Glomerular visceral epithelial cell (primary cell): ENCODE results near the gene OR6N1.

Experiments
- DNase-seq: peaks from one replicate; pipeline ENCODE4 v3.0.0-alpha.2; 2016; ENCODE audit errors: extremely low spot score

Gene OR6N1

DNA sequence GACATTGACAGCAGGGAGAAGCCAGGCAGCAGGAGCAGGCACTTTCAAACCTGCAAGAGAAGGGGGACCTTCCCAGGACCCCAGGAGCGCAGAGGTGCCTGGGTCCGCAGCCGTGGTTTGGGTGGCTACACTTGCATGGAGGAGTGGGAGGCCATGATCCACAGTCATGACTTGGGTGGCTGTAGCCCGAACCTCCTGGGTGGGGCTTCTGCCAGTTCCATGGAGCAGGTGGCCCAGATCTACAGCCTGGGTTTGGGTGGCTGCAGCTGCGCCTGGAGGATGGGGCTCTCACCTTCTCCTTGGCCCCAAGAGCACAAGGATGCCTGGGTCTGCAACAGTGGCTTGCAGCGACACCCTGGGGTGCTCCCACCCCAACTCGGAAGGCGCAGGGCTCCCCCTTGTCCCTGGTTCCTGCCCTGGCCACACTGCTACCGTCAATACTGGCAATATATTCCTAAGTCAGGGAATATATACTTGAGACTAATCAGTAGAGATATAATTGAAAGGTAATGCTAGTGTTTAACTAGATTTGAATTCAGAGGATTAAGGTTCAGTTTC lies 19.8 kb downstream of the OR6N1 start:
- no peak for DNase-seq

GRCh38 chr1:158735848-158736247 lies 36.1 kb downstream of the OR6N1 start:
- no peak for DNase-seq

DNA sequence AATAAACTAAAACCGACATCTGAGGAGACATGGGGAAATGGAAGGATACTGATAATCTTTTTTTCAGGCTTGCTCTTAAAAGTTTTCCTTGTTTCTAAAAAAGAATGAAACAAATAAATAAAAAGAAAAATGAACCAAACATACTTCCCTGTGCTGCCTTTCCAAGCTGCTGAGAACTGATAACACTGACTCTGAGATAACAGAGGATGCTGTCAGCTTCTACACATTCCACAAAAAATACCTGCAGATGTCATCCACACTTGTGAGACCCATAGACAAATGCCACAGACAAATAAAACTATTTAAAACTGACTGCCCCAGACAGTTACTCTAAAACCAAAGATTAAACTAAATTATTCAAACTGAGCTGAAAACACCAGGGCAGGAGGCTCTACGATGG lies 39.5 kb downstream of the OR6N1 start:
- DNase-seq = no peak

- DNase-seq = no peak
These were observed 40.3 kb downstream of the OR6N1 start for GRCh38 chr1:158731707-158732106.

DNA sequence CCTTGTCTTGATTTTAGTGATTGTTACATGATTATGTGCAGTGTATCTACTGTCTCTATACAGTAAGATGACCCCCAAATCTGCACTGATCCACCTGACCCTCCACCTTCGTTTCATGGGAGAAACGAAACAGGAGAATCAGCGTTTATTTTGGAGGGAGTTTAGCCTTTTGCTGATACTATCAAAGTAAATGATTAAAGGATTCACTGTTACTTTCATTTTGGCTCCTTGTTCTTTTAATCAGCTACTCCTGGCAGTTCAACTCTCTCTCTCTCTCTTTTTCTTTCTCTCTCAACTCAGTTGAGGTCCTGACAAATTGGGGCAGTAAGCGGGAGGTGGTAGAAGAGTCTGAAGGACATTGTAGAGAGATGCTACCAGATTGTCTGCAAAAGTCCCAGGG lies 41.5 kb downstream of the OR6N1 start:
- DNase-seq = no peak

DNA sequence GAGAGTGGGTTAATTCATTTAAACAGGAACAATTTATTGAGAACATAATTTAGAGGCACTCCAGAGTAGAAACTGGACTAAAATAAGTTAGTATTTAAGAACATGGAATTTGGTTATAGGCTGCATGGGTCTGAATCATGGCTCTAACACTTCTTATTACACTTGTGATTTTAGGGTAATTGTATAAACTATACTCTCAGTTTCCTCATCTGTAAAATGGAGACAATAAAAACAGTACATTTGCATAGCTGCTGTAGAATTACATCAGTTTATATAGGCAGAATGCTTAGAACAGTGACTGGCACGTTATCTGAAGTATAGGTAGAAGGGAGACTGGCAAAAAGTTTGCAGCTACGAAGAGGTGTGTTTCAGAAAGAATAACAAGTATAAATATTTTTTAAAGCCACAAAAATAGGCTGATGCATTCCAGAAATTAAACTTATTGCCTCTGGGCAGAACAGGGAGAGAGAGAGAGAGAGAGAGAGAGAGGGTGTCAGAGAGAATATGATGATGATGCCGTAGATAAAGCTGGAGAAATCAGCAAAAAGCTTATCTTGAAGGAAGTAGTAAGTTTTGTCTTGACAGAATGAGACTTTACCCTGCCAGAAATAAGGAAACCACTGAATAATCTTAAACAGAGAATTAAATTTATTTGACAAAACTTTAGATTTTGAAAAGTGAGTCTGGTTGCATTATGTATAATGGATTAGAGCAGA lies 43.3 kb downstream of the OR6N1 start:
- no peak for DNase-seq

- no peak for DNase-seq
These were observed 47.6 kb downstream of the OR6N1 start for GRCh38 chr1:158724442-158724841.

GRCh38 chr1:158720620-158721019 lies 51.4 kb downstream of the OR6N1 start, which contains the start of gene OR6K3:
OR6K3 (minus strand) TSS chr1:158720720; CDS start chr1:158718115, 2,605 bp downstream.
- DNase-seq = no peak

GRCh38 chr1:158719664-158720063 lies 52.3 kb downstream of the OR6N1 start:
- DNase-seq = no peak

DNA sequence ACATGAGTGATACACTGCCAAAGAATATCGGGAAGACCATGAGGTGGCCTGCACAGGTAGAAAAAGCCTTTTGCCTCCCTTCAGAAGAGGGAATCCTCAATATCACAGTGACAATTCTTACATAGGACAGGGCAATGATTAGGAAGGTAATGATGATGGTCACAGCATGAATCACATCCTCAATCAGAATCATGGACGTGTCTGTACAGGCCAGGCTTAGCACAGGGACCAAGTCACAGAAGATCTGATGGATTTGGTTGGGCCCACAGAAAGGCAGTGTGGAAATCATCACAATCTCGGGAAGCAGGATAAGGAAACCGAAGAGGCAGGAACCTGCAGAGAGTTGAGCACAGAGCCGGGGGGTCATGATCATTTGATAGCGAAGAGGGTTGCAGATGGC lies 54.7 kb downstream of the OR6N1 start:
- no peak for DNase-seq

- DNase-seq = no peak
These were observed 55.7 kb downstream of the OR6N1 start for GRCh38 chr1:158716335-158716734.

DNA sequence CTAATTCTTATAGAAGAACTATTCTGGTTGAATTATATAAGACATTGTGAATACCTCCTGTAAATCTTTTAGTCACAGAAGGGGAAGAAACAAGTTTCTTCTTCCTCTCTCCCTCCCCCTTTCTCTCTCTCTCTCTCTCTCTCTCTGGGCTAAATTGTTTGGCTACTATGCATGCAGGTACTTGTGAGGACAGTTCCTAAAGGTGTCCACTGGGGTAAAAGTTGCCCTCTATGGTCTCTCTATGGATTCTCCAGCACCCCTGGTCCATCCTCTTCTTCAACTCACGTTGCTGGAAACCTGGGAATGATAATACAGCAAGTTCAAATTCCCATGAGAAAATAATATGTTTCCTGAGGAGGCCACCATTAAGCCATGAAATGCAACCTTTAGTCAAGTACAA lies 57.2 kb downstream of the OR6N1 start:
- DNase-seq = no peak
